Fibroblast of pulmonary artery (primary cell): ENCODE results near the gene SDHB.

Experiments used
- DNase-seq: peaks from one replicate; pipeline ENCODE4 v3.0.0-alpha.2; 2010; ENCODE audit warnings: low read depth
- H3K4me3 ChIP-seq: replicated peaks from 2 replicates; pipeline ENCODE4 v1.5.1; 2011; ENCODE audit warnings: low read depth, mild to moderate bottlenecking, control low read depth, low read length, moderate library complexity
- CTCF ChIP-seq: IDR thresholded peaks from 2 replicates; pipeline ENCODE4 v1.5.1; 2011; ENCODE audit warnings: mild to moderate bottlenecking, control low read depth, low read length, inconsistent platforms; ENCODE audit errors: missing control alignments

The SDHB gene

GRCh38 chr1:16978139-16978538, 75.7 kb downstream of the SDHB start:
- peak overlapping the region; percentile 88 for H3K4me3 ChIP-seq
- no peak for DNase-seq
- TF ChIP-seq CTCF, result no peak

GRCh38 chr1:16977377-16977776, 76.5 kb downstream of the SDHB start:
- no peak overlapping the region for H3K4me3 ChIP-seq
- no peak for DNase-seq
- TF ChIP-seq CTCF, result no peak

- no peak for DNase-seq
- H3K4me3 ChIP-seq, result no peak overlapping the region
- TF ChIP-seq CTCF, result no peak
Measured at GRCh38 chr1:16976966-16977365, 76.9 kb downstream of the SDHB start.

- H3K4me3 ChIP-seq, result no peak overlapping the region
- no peak for TF ChIP-seq CTCF
Measured at GRCh38 chr1:16975838-16976237, 78.0 kb downstream of the SDHB start.

GRCh38 chr1:16975211-16975610, 78.6 kb downstream of the SDHB start:
- H3K4me3 ChIP-seq, result no peak overlapping the region
- TF ChIP-seq CTCF, result no peak

More at GRCh38 chr1:16975838-16976237, 78.0 kb downstream of the SDHB start:
- DNase-seq, result no peak

GRCh38 chr1:16973215-16973614, 80.6 kb downstream of the SDHB start:
- H3K4me3 ChIP-seq, result no peak overlapping the region
- DNase-seq, result no peak
- no peak for TF ChIP-seq CTCF

More at GRCh38 chr1:16975211-16975610, 78.6 kb downstream of the SDHB start:
- DNase-seq, result no peak

- no peak for DNase-seq
- TF ChIP-seq CTCF, result no peak
- no peak overlapping the region for H3K4me3 ChIP-seq
Measured at GRCh38 chr1:16972189-16972895, 81.5 kb downstream of the SDHB start.
